Measurements from ENCODE around the gene ATP2B1.

ATP2B1 gene

GRCh38 chr12:89693639-89694202, 14.9 kb downstream of the ATP2B1 start:
- intact Hi-C loops (cut with micrococcal nuclease): no loop called here
- H3K27ac Mint-ChIP-seq: no peak overlapping the region
- no peaks in the 10 kb centered on the region for H3K27me3 Mint-ChIP-seq
- no peaks in the 10 kb centered on the region for H3K9me3 Mint-ChIP-seq
- peaks cover 48% of the 10 kb centered on the region for H3K4me1 Mint-ChIP-seq (ENCODE audit: low read depth)
- peaks cover 29% of the 10 kb centered on the region for H3K36me3 Mint-ChIP-seq (ENCODE audit: low read depth)
- no peak overlapping the region for H3K4me3 Mint-ChIP-seq

- no peaks in the 10 kb centered on the region for H3K9me3 Mint-ChIP-seq
- no peak overlapping the region for H3K4me3 Mint-ChIP-seq
- no peak overlapping the region for H3K27ac Mint-ChIP-seq
- H3K27me3 Mint-ChIP-seq: no peaks in the 10 kb centered on the region
- intact Hi-C loops (cut with micrococcal nuclease): no loop called here
- H3K4me1 Mint-ChIP-seq (ENCODE audit: low read depth): peaks cover 36% of the 10 kb centered on the region
- H3K36me3 Mint-ChIP-seq (ENCODE audit: low read depth): peaks cover 17% of the 10 kb centered on the region
Observed at GRCh38 chr12:89692439-89692838, 16.2 kb downstream of the ATP2B1 start.

- peaks cover 17% of the 10 kb centered on the region for H3K36me3 Mint-ChIP-seq (ENCODE audit: low read depth)
- intact Hi-C loops (cut with micrococcal nuclease): no loop called here
- no peaks in the 10 kb centered on the region for H3K9me3 Mint-ChIP-seq
- no peaks in the 10 kb centered on the region for H3K27me3 Mint-ChIP-seq
- H3K27ac Mint-ChIP-seq: no peak overlapping the region
- H3K4me1 Mint-ChIP-seq (ENCODE audit: low read depth): peaks cover 28% of the 10 kb centered on the region
- H3K4me3 Mint-ChIP-seq: no peak overlapping the region
Observed at GRCh38 chr12:89691659-89692058, 17.0 kb downstream of the ATP2B1 start.

- H3K4me1 Mint-ChIP-seq (ENCODE audit: low read depth): peaks cover 27% of the 10 kb centered on the region
- H3K4me3 Mint-ChIP-seq: no peak overlapping the region
- H3K9me3 Mint-ChIP-seq: no peaks in the 10 kb centered on the region
- intact Hi-C loops (cut with micrococcal nuclease): no loop called here
- no peak overlapping the region for H3K27ac Mint-ChIP-seq
- H3K36me3 Mint-ChIP-seq (ENCODE audit: low read depth): peaks cover 19% of the 10 kb centered on the region
- no peaks in the 10 kb centered on the region for H3K27me3 Mint-ChIP-seq
Observed at GRCh38 chr12:89690925-89691324, 17.7 kb downstream of the ATP2B1 start.

- Mint-ChIP-seq H3K9me3 (no peaks in the 10 kb centered on the region), H3K27ac (no peak overlapping the region), H3K4me1 (ENCODE audit: low read depth) (peaks cover 28% of the 10 kb centered on the region), H3K36me3 (ENCODE audit: low read depth) (peaks cover 20% of the 10 kb centered on the region), H3K4me3 (no peak overlapping the region), H3K27me3 (no peaks in the 10 kb centered on the region)
- intact Hi-C loops (cut with micrococcal nuclease): no loop called here
Observed at GRCh38 chr12:89689306-89689705, 19.3 kb downstream of the ATP2B1 start.

- no peaks in the 10 kb centered on the region for H3K27me3 Mint-ChIP-seq
- H3K4me1 Mint-ChIP-seq (ENCODE audit: low read depth): peaks cover 21% of the 10 kb centered on the region
- H3K27ac Mint-ChIP-seq: no peak overlapping the region
- intact Hi-C loops (cut with micrococcal nuclease): no loop called here
- H3K4me3 Mint-ChIP-seq: no peak overlapping the region
- peaks cover 39% of the 10 kb centered on the region for H3K36me3 Mint-ChIP-seq (ENCODE audit: low read depth)
- peaks cover 13% of the 10 kb centered on the region for H3K9me3 Mint-ChIP-seq
Observed at GRCh38 chr12:89686311-89686710, 22.3 kb downstream of the ATP2B1 start.

GRCh38 chr12:89685363-89685972, 23.2 kb downstream of the ATP2B1 start:
- Mint-ChIP-seq H3K27ac (no peak overlapping the region), H3K36me3 (ENCODE audit: low read depth) (peaks cover 46% of the 10 kb centered on the region), H3K4me3 (no peak overlapping the region), H3K4me1 (ENCODE audit: low read depth) (peaks cover 29% of the 10 kb centered on the region), H3K9me3 (peaks cover 21% of the 10 kb centered on the region), H3K27me3 (no peaks in the 10 kb centered on the region)
- intact Hi-C loops (cut with micrococcal nuclease): no loop called here

- Mint-ChIP-seq H3K4me3 (no peak overlapping the region), H3K27ac (no peak overlapping the region), H3K9me3 (peaks cover 30% of the 10 kb centered on the region), H3K27me3 (no peaks in the 10 kb centered on the region), H3K4me1 (ENCODE audit: low read depth) (peaks cover 41% of the 10 kb centered on the region), H3K36me3 (ENCODE audit: low read depth) (peaks cover 58% of the 10 kb centered on the region)
- intact Hi-C loops (cut with micrococcal nuclease): no loop called here
Observed at GRCh38 chr12:89684136-89684535, 24.5 kb downstream of the ATP2B1 start.

- peaks cover 30% of the 10 kb centered on the region for H3K9me3 Mint-ChIP-seq
- peaks cover 63% of the 10 kb centered on the region for H3K36me3 Mint-ChIP-seq (ENCODE audit: low read depth)
- intact Hi-C loops (cut with micrococcal nuclease): no loop called here
- H3K27ac Mint-ChIP-seq: no peak overlapping the region
- H3K27me3 Mint-ChIP-seq: no peaks in the 10 kb centered on the region
- H3K4me3 Mint-ChIP-seq: no peak overlapping the region
- peaks cover 57% of the 10 kb centered on the region for H3K4me1 Mint-ChIP-seq (ENCODE audit: low read depth)
Observed at GRCh38 chr12:89682284-89682683, 26.4 kb downstream of the ATP2B1 start.

- intact Hi-C loops (cut with micrococcal nuclease): no loop called here
- peaks cover 54% of the 10 kb centered on the region for H3K36me3 Mint-ChIP-seq (ENCODE audit: low read depth)
- H3K27me3 Mint-ChIP-seq: no peaks in the 10 kb centered on the region
- peaks cover 30% of the 10 kb centered on the region for H3K9me3 Mint-ChIP-seq
- no peak overlapping the region for H3K27ac Mint-ChIP-seq
- peaks cover 56% of the 10 kb centered on the region for H3K4me1 Mint-ChIP-seq (ENCODE audit: low read depth)
- H3K4me3 Mint-ChIP-seq: no peak overlapping the region
Observed at GRCh38 chr12:89680409-89680808, 28.2 kb downstream of the ATP2B1 start.

GRCh38 chr12:89679631-89680030, 29.0 kb downstream of the ATP2B1 start:
- Mint-ChIP-seq H3K27me3 (no peaks in the 10 kb centered on the region), H3K9me3 (peaks cover 30% of the 10 kb centered on the region), H3K4me1 (ENCODE audit: low read depth) (peaks cover 52% of the 10 kb centered on the region), H3K4me3 (no peak overlapping the region), H3K36me3 (ENCODE audit: low read depth) (peaks cover 48% of the 10 kb centered on the region), H3K27ac (peak overlapping the region; percentile 1)
- intact Hi-C loops (cut with micrococcal nuclease): no loop called here

- intact Hi-C loops (cut with micrococcal nuclease): no loop called here
- Mint-ChIP-seq H3K36me3 (ENCODE audit: low read depth) (peaks cover 41% of the 10 kb centered on the region), H3K9me3 (peaks cover 30% of the 10 kb centered on the region), H3K4me3 (no peak overlapping the region), H3K4me1 (ENCODE audit: low read depth) (peaks cover 57% of the 10 kb centered on the region), H3K27ac (no peak overlapping the region), H3K27me3 (no peaks in the 10 kb centered on the region)
Observed at GRCh38 chr12:89678225-89678624, 30.4 kb downstream of the ATP2B1 start.

GRCh38 chr12:89676930-89677329, 31.7 kb downstream of the ATP2B1 start:
- no peaks in the 10 kb centered on the region for H3K27me3 Mint-ChIP-seq
- H3K27ac Mint-ChIP-seq: no peak overlapping the region
- H3K9me3 Mint-ChIP-seq: peaks cover 21% of the 10 kb centered on the region
- peaks cover 70% of the 10 kb centered on the region for H3K4me1 Mint-ChIP-seq (ENCODE audit: low read depth)
- no peak overlapping the region for H3K4me3 Mint-ChIP-seq
- peaks cover 40% of the 10 kb centered on the region for H3K36me3 Mint-ChIP-seq (ENCODE audit: low read depth)
- intact Hi-C loops (cut with micrococcal nuclease): no loop called here

- peaks cover 37% of the 10 kb centered on the region for H3K36me3 Mint-ChIP-seq (ENCODE audit: low read depth)
- H3K27ac Mint-ChIP-seq: no peak overlapping the region
- H3K9me3 Mint-ChIP-seq: no peaks in the 10 kb centered on the region
- H3K4me1 Mint-ChIP-seq (ENCODE audit: low read depth): peaks cover 67% of the 10 kb centered on the region
- intact Hi-C loops (cut with micrococcal nuclease): no loop called here
- H3K4me3 Mint-ChIP-seq: no peak overlapping the region
- H3K27me3 Mint-ChIP-seq: no peaks in the 10 kb centered on the region
Observed at GRCh38 chr12:89674326-89674942, 34.2 kb downstream of the ATP2B1 start.
